Muscle layer of colon (tissue), 2 donors: ENCODE data around the gene PLEKHN1.

ENCODE experiments used
- H3K27ac ChIP-seq: one replicate; pipeline ENCODE4 v1.7.0; 2013; ENCODE audit warnings: low read depth, mild to moderate bottlenecking, low read length, moderate library complexity
- H3K27me3 ChIP-seq, 2 donors: one replicate each; pipeline ENCODE4 v1.7.0; 2013; ENCODE audit warnings: low read length in 2 of 2, mild to moderate bottlenecking in 2 of 2; ENCODE audit not compliant: insufficient read depth in 2 of 2, control insufficient read depth in 1 of 2
- H3K36me3 ChIP-seq: one replicate; pipeline ENCODE4 v1.7.0; 2013; ENCODE audit warnings: mild to moderate bottlenecking, low read length; ENCODE audit not compliant: insufficient read depth
- H3K4me1 ChIP-seq: one replicate; pipeline ENCODE4 v1.7.0; 2013; ENCODE audit warnings: mild to moderate bottlenecking, low read length; ENCODE audit not compliant: insufficient read depth
- H3K4me3 ChIP-seq, 2 donors: one replicate each; pipeline ENCODE4 v1.7.0; 2013; ENCODE audit warnings: low read length in 2 of 2, low read depth in 1 of 2, mild to moderate bottlenecking in 1 of 2, moderate library complexity in 1 of 2
- H3K9ac ChIP-seq: one replicate; pipeline ENCODE4 v1.7.0; 2013; ENCODE audit warnings: low read length
- H3K9me3 ChIP-seq: one replicate; pipeline ENCODE4 v1.7.0; 2013; ENCODE audit warnings: mild to moderate bottlenecking, low read length
- donor health status: abdominal sarcoma.
- donor health status: Adenocarcinoma of cecum.

The PLEKHN1 gene

DNA sequence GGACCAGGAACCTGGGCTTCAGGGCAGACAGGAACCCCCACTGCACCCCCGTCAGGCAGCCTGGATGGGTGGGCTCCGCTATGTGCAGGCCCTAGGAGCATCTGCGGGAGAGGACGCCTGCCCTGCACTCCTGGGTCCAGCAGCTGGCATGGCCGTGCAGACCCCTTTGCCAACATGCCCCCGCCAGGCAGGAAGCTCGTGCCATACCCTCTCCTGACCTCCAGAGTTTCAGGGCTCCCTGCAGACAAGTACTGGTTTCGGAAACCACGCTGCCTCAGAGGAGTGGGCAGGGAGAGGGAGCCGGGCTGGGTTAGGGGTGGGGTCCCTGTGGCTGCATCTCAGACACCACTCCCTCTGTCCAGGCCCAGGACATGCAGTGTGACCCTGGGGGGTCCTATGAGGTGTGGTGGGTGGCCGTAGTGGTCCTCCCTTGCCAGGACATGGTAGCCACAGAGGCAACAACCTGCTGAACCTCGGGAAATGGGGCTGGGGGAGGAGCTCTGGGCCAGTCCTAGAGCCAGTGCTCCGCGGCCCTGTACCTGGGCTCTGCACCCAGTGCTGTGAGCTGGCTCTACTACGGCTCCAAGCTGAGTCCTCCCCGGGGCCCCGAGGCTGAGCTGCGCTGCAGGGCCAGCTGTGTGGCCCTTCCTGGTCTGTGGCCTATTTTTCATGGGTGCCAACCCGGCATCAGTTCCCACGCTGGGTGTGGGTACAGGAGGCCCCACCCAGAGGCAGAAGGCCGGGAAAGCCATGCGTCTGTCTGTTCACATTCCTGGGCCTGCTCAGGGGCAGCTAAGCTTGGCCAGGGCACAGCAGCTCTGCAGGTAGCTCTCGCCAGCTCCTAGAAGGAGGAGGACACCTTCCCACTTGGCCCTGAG lies 1.4 kb downstream of the PLEKHN1 start:
- H3K9ac ChIP-seq, result no peak overlapping the region
- peaks cover 17 to 60% of the 10 kb centered on the region in 2 donors for H3K27me3 ChIP-seq
- no peaks in the 10 kb centered on the region for H3K4me1 ChIP-seq
- no peaks in the 10 kb centered on the region for H3K9me3 ChIP-seq
- H3K27ac ChIP-seq, result no peak overlapping the region
- no peaks in the 10 kb centered on the region for H3K36me3 ChIP-seq
- H3K4me3 ChIP-seq, result no peak overlapping the region

DNA sequence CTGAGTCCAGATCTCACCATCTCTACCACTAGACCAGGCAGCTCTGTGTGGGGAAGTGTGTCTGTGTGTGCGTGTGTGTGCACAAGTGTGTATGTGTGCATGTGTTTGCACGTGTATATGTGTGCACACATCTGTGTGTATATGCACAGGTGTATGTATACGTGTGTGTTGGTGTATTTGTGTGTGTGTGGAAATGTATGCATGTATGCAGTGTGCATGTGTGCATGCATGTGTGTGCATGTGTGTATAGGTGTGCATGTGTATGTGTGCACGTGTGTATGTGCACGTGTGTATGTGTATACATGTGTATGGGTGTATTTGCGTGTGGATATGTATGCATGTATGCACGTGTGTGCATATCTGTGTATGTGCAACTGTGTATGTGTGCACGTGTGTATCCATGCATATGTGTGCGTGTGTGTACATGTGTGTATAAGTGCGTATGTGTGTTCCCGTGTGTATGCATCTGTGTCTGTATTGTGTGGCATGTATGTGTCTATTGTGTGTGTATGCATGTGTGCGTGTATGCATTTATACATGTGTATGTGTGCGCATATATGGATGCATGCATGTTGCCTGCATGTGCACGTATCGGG lies 3.1 kb downstream of the PLEKHN1 start:
- no peak overlapping the region for H3K9ac ChIP-seq
- H3K4me1 ChIP-seq, result no peaks in the 10 kb centered on the region
- no peaks in the 10 kb centered on the region for H3K36me3 ChIP-seq
- no peak overlapping the region for H3K27ac ChIP-seq
- H3K9me3 ChIP-seq, result no peaks in the 10 kb centered on the region
- H3K27me3 ChIP-seq, result peaks cover 17 to 77% of the 10 kb centered on the region in 2 donors
- no peak overlapping the region for H3K4me3 ChIP-seq

DNA sequence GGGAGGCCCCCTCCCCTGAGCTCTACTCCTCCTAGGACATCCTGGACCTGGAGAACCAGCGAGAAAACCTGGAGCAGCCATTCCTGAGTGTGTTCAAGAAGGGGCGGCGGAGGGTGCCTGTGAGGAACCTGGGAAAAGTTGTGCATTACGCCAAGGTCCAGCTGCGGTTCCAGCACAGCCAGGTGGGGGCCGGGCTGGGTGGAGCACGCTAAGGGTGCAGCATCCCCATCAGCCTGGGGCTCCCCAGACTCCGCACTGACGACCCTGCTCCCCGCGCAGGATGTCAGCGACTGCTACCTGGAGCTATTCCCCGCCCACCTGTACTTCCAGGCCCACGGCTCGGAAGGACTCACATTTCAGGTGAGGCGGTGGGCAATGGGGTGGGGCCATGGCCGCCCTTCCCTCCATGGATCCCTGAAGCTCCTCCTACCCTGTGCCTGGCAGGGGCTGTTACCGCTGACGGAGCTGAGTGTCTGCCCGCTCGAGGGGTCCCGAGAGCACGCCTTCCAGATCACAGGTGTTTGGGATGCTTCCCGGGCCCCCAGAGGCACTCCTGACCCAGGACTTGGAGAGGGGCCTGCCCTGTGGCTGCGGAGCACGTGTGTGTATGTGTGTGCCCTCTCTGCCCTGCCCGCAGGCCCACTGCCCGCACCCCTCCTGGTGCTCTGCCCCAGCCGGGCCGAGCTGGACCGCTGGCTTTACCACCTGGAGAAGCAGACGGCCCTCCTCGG lies 4.1 kb downstream of the PLEKHN1 start:
- Histone ChIP-seq H3K4me1 (no peaks in the 10 kb centered on the region), H3K9ac (no peak overlapping the region), H3K4me3 (no peak overlapping the region), H3K9me3 (no peaks in the 10 kb centered on the region), H3K27ac (no peak overlapping the region), H3K36me3 (no peaks in the 10 kb centered on the region), H3K27me3 (peaks cover 17 to 87% of the 10 kb centered on the region in 2 donors)

DNA sequence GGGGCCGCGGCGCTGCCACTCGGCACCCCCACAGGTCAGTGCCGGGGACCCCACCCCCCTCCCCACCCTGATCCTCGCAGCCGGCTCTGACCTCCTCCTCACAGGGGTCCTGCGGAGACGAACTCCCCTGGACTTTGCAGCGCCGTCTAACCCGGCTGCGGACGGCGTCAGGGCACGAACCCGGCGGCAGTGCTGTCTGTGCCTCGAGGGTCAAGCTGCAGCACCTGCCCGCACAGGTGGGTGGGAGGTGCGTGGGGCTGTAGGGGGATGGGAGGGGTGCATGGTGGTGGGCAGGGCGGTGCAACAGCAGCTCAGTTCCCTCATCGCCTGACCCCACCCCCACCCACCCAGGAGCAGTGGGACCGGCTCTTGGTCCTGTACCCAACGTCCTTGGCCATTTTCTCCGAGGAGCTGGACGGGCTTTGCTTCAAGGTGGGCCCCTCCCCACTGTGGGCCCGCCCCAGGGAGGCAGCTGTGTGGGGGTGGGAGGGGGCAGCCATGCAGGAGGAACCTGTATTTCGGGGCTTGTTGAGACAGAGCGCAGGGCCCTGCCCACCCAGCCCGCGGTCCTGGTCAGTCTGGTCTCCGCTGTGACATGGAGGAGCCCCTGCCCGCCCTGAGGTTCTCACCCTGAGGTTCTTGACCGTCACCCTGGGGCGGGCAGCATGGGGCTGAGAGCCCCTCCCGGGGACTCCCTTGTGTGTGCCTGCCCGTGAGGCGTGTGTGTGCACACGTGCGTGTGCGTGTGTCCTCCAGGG lies 4.9 kb downstream of the PLEKHN1 start:
- Histone ChIP-seq H3K9me3 (no peaks in the 10 kb centered on the region), H3K36me3 (no peaks in the 10 kb centered on the region), H3K27ac (no peak overlapping the region), H3K27me3 (peaks cover 17 to 92% of the 10 kb centered on the region in 2 donors), H3K4me3 (no peak overlapping the region), H3K9ac (no peak overlapping the region), H3K4me1 (no peaks in the 10 kb centered on the region)

DNA sequence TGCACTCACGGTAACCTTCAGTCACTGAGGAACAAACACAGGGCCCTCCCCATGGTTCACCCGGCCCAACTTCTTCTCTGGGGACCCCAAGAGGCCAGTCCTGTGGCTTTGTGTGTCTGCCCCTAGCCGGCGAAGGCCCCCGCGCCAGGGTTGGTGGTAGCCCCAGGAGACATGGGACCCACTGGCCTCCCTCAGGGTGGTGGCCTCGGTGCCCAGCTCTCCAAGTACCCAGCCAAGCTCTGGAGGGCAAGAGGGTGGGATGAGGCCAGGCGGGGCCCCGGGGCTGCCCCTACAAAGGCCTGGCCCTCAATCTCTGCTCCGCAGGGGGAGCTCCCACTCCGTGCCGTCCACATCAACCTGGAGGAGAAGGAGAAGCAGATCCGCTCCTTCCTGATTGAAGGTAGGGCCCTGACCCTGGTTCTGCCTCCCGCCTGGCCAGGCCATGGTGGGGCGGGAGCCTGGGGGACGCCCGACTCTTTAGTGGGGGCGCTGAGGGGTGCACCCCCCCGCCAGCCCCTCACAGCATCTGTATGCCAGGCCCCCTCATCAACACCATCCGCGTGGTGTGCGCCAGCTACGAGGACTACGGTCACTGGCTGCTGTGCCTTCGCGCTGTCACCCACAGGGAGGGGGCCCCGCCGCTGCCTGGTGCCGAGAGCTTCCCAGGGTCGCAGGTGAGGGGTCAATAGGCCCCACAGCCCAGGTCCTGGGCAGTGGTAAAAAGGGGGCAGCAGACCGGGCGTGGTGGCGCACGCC lies 5.6 kb downstream of the PLEKHN1 start:
- no peaks in the 10 kb centered on the region for H3K36me3 ChIP-seq

DNA sequence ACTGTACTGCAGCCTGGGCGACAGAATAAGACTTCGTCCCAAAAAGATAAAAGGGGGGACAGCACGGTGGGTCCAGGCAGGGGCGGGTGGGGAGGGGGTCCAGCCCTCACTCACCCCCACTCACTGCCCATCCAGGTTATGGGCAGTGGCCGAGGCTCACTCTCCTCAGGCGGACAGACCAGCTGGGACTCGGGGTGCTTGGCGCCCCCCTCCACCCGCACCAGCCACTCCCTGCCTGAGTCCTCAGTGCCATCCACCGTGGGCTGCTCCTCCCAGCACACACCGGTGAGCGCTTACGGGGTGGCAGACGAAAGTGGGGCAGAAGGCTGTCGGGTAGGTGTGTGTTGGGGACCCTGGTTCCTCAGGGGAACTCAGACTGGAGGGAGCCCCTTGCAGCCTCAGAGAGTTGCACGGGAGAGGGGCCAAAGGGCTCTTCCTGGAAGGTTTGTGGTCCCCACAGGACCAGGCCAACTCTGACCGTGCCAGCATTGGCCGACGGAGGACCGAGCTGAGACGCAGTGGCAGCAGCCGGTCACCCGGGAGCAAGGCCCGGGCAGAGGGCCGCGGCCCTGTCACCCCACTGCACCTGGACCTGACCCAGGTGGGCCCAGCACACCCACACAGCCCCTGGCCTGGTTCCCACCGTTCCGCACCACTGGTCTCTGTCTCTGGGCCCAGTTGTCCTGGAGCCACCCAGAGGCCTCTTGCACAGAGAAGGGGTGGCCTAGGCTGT lies 6.6 kb downstream of the PLEKHN1 start:
- Histone ChIP-seq H3K9me3 (no peaks in the 10 kb centered on the region), H3K4me1 (no peaks in the 10 kb centered on the region), H3K9ac (no peak overlapping the region), H3K27me3 (peaks cover 14 to 77% of the 10 kb centered on the region in 2 donors), H3K4me3 (no peak overlapping the region), H3K36me3 (no peaks in the 10 kb centered on the region), H3K27ac (no peak overlapping the region)

More for the DNA sequence above, 5.6 kb downstream of the PLEKHN1 start:
- no peaks in the 10 kb centered on the region for H3K9me3 ChIP-seq
- peaks cover 17 to 87% of the 10 kb centered on the region in 2 donors for H3K27me3 ChIP-seq
- H3K27ac ChIP-seq, result no peak overlapping the region
- no peak overlapping the region for H3K9ac ChIP-seq
- H3K4me1 ChIP-seq, result no peaks in the 10 kb centered on the region
- no peak overlapping the region for H3K4me3 ChIP-seq

DNA sequence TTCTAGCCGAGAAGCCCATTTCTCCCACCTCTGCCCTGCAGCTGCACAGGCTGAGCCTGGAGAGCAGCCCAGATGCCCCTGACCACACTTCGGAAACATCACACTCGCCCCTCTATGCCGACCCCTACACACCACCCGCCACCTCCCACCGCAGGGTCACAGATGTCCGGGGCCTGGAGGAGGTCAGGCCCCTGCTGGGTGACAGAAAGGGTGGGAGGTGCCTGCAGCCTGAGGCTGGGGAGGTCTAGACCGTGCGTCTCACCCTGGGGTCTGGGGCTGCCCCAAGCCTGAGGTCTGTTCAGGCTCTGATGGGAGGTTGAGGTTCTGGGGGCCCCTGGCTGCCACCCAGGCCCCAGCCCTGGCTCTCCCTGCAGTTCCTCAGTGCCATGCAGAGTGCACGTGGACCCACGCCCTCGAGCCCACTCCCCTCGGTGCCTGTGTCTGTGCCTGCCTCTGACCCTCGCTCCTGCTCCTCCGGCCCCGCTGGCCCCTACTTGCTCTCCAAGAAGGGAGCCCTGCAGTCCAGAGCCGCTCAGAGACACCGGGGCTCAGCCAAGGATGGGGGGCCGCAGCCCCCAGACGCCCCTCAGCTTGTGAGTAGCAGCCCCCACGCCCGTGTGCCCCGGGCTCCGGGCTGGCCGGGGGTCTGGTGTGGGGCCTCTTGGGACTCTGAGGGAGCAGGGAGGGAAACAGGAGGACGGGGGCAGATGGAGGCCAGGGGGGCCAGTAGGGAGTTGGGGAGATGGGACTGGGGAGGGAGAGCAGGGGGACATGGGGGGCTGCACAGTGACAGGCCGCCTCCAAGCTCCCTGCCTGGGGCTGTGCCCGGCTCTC lies 7.4 kb downstream of the PLEKHN1 start:
- Histone ChIP-seq H3K9ac (no peak overlapping the region), H3K9me3 (no peaks in the 10 kb centered on the region), H3K36me3 (no peaks in the 10 kb centered on the region), H3K27ac (no peak overlapping the region), H3K27me3 (peaks cover 7 to 69% of the 10 kb centered on the region in 2 donors), H3K4me1 (no peaks in the 10 kb centered on the region), H3K4me3 (no peak overlapping the region)

DNA sequence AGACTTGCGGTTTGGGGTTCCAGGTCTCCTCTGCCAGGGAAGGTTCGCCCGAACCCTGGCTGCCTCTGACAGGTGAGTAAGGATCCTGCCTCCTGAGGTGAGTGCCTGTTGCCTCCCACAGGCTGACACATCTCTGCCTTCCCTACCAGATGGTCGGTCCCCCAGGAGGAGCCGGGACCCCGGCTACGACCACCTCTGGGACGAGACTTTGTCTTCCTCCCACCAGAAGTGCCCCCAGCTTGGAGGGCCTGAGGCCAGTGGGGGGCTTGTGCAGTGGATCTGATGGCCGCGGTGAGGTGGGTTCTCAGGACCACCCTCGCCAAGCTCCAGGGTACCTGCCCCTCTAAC lies 8.0 kb downstream of the PLEKHN1 start:
- Histone ChIP-seq H3K4me1 (no peaks in the 10 kb centered on the region), H3K27ac (no peak overlapping the region), H3K9me3 (no peaks in the 10 kb centered on the region), H3K4me3 (no peak overlapping the region), H3K36me3 (no peaks in the 10 kb centered on the region), H3K27me3 (peaks cover under 1 to 64% of the 10 kb centered on the region in 2 donors), H3K9ac (no peak overlapping the region)

DNA sequence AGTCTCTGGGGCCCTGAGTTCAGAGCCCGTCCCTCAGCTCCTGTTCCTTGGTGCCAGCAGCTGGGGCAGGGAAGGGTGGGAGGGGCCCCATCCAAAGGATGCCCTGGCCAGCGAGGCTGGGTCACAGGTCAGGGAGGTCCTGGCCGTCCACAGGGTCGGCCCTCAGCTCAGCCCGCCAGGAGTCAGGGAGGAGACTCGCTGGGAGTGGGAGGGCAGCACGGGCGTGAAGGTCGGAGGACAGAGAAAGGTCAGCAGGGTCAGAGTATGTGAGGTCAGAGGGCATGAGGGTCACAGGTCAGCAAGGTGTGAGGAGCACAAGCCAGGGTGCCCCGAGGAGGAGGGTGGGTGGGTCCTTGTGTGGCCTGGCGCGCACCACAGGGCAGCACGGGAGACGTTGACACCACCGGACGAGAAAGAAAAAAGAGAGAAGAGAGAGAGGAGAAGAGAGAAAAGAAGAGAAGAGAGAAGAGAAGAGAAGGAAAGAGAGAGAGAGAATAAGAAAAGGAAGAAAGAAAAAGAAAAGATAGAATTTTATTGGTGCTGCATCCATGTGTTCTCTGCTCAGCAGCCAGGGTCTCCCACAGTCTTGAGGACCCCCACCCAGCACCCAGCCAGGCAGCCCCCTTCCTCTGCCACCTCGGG lies 8.5 kb downstream of the PLEKHN1 start:
- H3K36me3 ChIP-seq, result no peaks in the 10 kb centered on the region
- no peak overlapping the region for H3K4me3 ChIP-seq
- no peak overlapping the region for H3K27ac ChIP-seq
- H3K9ac ChIP-seq, result no peak overlapping the region
- no peaks in the 10 kb centered on the region for H3K4me1 ChIP-seq
- H3K27me3 ChIP-seq, result peaks cover 0 to 64% of the 10 kb centered on the region in 2 donors
- H3K9me3 ChIP-seq, result no peaks in the 10 kb centered on the region
